ENCODE results near the gene INTS2.

The INTS2 gene

DNA sequence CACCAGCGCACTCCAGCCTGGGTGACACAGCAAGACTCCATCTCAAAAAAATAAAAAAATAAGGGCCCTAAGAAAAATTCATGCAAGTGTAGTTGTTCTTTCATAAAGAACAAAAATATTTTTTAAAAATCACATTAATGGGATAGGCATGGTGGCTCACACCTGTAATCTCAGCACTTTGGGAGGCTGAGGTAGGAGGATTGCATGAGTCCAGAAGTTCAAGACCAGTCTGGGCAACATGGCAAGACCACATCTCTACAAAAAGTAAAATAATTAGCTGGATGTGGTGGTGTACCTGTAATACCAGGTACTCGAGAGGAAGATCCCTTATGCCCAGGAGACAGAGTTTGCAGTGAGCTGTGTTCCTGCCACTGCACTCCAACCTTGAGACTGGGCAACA lies 49.3 kb downstream of the INTS2 start:
- DNase-seq (ENCODE audit: extremely low spot score), result no peak
- POLR2A ChIA-PET, result no interaction called here
- TF ChIP-seq, protein P1, sequence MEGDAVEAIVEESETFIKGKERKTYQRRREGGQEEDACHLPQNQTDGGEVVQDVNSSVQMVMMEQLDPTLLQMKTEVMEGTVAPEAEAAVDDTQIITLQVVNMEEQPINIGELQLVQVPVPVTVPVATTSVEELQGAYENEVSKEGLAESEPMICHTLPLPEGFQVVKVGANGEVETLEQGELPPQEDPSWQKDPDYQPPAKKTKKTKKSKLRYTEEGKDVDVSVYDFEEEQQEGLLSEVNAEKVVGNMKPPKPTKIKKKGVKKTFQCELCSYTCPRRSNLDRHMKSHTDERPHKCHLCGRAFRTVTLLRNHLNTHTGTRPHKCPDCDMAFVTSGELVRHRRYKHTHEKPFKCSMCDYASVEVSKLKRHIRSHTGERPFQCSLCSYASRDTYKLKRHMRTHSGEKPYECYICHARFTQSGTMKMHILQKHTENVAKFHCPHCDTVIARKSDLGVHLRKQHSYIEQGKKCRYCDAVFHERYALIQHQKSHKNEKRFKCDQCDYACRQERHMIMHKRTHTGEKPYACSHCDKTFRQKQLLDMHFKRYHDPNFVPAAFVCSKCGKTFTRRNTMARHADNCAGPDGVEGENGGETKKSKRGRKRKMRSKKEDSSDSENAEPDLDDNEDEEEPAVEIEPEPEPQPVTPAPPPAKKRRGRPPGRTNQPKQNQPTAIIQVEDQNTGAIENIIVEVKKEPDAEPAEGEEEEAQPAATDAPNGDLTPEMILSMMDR (IDR thresholded peaks at IDR 0.05; ENCODE audit: control extremely low read depth, extremely low read depth, low read depth, missing control alignments), result no peak
- CTCF ChIA-PET, result interaction anchor here (1.1 kb wide), 1 partner anchor 10 kb away, joined by 3 read pairs; no protein-coding TSS in a partner anchor

DNA sequence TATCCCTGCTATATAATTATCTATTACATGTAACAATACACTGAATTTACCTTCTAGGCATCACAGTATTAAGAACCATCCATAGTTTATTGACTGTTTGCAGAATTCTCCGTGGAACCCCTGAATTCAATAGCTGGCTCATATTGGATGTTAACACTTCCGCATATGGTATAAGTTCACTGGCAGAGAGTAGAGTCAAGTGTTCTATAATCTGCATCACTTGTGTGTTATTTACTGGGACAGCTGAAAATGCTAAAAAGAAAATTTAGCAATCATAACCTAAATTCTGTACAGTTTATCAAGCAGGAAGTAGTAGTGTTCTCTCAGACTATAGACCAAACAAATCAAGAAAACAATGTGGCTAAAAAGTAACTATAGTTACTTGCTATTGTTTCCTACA lies 49.9 kb downstream of the INTS2 start:
- POLR2A ChIA-PET, result no interaction called here
- DNase-seq (ENCODE audit: extremely low spot score), result no peak
- CTCF ChIA-PET, result interaction anchor here (1.8 kb wide), 1 partner anchor 12 kb away, joined by 4 read pairs; no protein-coding TSS in a partner anchor
- TF ChIP-seq, protein P1 (IDR thresholded peaks at IDR 0.05; ENCODE audit: control extremely low read depth, extremely low read depth, low read depth, missing control alignments), result no peak

DNA sequence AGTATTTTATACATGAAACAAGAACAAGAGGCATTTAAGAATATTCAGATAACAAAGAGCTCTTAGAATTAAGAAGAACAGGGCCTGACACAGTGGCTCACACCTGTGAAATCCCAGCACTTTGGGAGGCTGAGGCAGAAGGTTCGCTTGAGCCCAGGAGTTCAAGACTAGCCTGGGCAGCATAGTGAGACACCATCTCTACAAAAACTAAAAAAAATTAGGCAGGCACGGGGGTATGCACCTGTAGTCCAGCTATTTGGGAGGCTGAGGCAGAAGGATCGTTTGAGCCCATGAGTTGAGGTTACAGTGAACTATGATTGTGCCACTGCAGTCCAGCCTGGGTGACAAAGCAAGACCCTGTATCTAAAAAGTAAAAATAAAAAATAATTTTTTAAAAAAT lies 52.0 kb downstream of the INTS2 start:
- ChIA-PET CTCF (no interaction called here), POLR2A (no interaction called here)
- DNase-seq (ENCODE audit: extremely low spot score), result no peak
- TF ChIP-seq, protein P1 (IDR thresholded peaks at IDR 0.05; ENCODE audit: control extremely low read depth, extremely low read depth, low read depth, missing control alignments), result no peak

DNA sequence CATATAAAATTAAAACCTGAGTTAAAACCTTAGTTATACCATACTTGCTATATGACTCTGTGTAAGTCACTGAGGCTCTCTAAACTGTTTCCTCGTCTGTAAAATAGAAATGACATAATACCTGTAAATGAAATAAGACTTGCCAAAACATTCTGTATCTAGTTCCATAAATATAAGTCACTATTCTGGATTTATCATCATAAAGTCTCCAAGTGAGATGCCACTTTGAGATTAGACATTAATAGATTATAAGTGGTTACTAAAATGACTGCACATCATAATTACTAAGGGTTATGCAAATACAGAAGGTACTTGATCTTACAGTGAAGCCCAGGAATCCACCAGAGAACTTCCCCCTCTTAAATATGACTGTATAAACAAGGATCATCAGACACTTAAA lies 52.5 kb downstream of the INTS2 start:
- POLR2A ChIA-PET, result no interaction called here
- TF ChIP-seq, protein P1 (IDR thresholded peaks at IDR 0.05; ENCODE audit: control extremely low read depth, extremely low read depth, low read depth, missing control alignments), result no peak
- CTCF ChIA-PET, result no interaction called here

DNA sequence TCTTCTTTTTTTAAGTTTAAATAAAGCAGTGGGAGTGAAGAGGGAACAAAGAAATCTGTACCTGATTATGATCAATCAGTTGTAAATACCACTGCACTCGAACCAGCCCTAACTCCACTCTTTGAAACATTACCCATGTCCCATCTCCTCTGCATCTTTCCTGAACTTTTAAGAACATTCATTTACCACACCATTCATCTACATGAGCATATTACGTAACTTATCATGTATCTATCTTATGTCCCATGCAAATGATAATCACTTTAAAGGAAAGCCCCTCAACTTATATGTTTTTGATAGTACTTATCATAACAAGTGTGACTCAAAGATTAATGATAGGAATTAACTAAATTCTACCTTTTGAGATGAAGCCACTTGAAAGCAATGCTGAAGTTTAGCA lies 53.7 kb downstream of the INTS2 start:
- TF ChIP-seq, protein P1 (IDR thresholded peaks at IDR 0.05; ENCODE audit: control extremely low read depth, extremely low read depth, low read depth, missing control alignments), result no peak
- ChIA-PET POLR2A (no interaction called here), CTCF (no interaction called here)
- DNase-seq (ENCODE audit: extremely low spot score), result no peak

More for the DNA sequence above, 52.5 kb downstream of the INTS2 start:
- DNase-seq (ENCODE audit: extremely low spot score), result no peak

DNA sequence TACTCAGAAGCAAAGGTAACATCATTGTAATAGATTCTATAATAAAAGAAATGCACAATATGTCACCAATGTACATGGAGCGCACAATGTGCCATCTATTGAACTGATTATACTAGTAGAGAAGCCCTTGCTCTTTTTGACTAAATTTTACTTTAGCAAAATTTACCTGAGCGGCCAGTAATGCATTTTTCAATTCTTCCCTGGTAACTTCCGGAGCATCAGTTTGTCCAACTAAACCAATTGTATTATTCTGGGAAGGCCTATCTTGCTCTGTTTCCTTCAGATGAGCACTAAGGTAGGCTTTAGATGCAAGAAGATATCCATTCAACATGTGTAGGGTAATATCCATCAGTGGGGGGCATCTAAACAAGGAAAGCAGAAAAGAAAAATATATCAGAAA lies 55.7 kb downstream of the INTS2 start:
- no peak for DNase-seq (ENCODE audit: extremely low spot score)
- CTCF ChIA-PET, result interaction anchor here (1.8 kb wide), 1 partner anchor 35 kb away, joined by 5 read pairs; no protein-coding TSS in a partner anchor
- TF ChIP-seq, protein P1 (IDR thresholded peaks at IDR 0.05; ENCODE audit: control extremely low read depth, extremely low read depth, low read depth, missing control alignments), result no peak
- POLR2A ChIA-PET, result no interaction called here

DNA sequence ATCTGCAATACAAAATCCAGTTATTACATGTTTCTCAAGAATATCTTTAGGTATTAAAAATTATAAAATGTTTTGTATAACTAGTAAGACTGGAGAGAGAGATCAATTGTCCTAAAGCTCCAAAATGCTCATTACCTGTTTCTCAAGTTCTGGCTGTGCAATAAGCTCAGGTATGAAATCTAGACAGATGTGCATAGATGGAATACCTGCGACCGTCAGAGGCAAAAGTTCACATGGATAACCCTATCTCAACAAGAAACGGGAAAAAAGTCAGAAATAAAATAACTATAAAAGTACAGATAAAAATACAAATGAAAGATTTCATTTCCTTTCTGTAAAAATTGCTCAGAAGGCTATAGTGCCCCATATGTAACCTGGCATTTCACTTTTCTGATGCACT lies 58.6 kb downstream of the INTS2 start:
- TF ChIP-seq, protein P1 (IDR thresholded peaks at IDR 0.05; ENCODE audit: control extremely low read depth, extremely low read depth, low read depth, missing control alignments), result no peak
- POLR2A ChIA-PET, result no interaction called here
- CTCF ChIA-PET, result interaction anchor here (1.2 kb wide), 1 partner anchor 10 kb away, joined by 3 read pairs; no protein-coding TSS in a partner anchor
- DNase-seq (ENCODE audit: extremely low spot score), result no peak

All from GM10248 (cell line).